Erythroblast (primary cell): ENCODE data around the gene LINGO3.
A peak's percentile ranks its signal among the peaks of the same experiment; 100 is the strongest.

Source experiments
- DNase-seq, 2 experiments: peaks; one replicate each; lab custom pipeline; 2025; lab: John Stamatoyannopoulos, UW
- GATA1 ChIP-seq: IDR thresholded peaks from 2 replicates; pipeline ENCODE4 v1.6.1; 2011; ENCODE audit warnings: low read depth, mild to moderate bottlenecking, control low read depth, low read length, moderate library complexity
- POLR2A ChIP-seq: IDR thresholded peaks from 2 replicates; pipeline ENCODE4 v1.6.1; 2011; ENCODE audit warnings: mild to moderate bottlenecking, low read length

The LINGO3 gene

DNA sequence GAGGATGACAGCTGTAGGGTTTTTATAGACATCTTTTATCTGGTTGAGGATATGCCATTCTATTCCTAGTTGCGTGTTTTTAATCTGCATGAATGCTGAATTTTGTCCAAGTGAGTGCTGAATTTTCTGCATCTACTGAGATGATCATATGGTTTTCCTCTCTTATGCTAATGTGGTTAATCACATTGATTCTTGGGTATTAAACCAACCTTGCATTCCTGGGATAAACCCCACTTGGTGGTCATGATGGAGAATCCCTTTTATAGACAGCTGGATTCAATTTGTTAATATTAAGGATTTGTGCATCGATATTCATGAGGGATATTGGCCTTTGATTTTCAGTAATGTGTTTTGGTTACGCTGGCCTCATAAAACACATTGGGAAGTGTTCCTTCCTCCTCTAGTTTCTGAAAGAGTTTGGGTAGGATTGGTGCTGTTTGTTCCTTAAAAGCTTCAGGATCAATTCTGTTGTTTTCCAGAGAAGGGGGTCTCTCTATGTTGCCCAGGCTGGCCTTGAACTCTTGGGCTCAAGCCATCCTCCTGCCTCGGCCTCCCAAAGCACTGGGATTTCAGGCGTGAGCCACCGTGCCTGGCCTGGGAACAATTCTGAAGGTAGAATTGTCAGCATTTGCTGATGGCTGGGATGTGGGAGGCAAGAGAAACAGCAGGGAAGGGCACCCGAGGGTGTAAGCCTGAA, 7.3 kb upstream of the LINGO3 start:
- no peak for DNase-seq
- TF ChIP-seq GATA1: no peak
- TF ChIP-seq POLR2A: no peak

DNA sequence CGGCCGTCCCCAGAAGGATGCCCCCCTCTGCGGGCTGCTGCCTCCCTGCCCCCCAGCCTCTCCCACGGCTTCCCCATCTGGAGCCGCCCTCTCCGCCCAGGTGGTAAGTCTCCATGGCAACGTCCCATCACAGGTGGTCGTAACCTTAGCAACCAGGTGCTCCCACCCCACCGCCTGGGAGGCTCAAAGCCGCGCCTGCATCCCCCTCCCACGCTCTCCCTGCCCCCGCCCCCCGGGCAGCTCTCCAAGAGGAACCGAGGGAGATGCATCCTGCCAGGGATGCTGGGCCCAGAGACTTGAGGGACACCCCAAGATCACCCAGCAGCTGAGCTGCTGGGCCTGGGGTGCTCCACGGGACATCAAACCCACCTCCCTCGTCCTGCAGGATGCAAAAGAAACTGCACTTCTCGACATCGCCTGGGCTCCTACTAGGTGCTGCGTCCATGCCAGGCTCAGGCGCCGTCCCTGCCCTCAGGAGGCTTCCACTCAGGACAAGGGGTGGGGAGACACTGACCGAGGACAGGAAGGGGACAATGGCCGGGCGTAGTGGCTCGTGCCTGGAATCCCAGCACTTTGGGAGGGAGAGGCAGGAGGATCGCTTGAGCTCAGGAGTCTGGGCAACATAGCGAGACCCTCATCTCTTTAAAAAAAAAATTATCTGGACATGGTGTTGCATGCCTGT, 5.0 kb upstream of the LINGO3 start:
- TF ChIP-seq POLR2A (no peak), GATA1 (no peak)

DNA sequence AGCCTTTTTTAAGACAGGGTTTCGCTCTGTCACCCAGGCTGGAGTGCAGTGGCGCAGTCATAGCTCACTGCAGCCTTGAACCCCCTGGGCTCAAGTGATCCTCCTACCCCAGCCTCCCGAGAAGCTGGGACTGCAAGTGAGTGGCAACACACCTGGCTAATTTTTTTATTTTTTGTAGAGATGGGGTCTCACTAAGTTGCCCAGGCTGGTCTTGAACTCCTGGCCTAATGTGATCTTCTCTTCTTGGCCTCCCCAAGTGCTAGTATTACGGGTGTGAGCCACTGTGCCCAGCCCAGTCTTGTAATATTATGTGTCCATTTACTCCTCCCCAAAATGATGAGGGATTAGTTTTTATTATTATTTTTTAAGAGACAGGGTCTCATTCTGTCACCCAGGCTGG, 3.1 kb upstream of the LINGO3 start:
- DNase-seq: no peak
- TF ChIP-seq GATA1: no peak

More for the DNA sequence above, 5.0 kb upstream of the LINGO3 start:
- DNase-seq: no peak

- TF ChIP-seq POLR2A (no peak), GATA1 (no peak)
- DNase-seq: no peak
Measured at GRCh38 chr19:2309734-2310362, 1.9 kb upstream of the LINGO3 start.

DNA sequence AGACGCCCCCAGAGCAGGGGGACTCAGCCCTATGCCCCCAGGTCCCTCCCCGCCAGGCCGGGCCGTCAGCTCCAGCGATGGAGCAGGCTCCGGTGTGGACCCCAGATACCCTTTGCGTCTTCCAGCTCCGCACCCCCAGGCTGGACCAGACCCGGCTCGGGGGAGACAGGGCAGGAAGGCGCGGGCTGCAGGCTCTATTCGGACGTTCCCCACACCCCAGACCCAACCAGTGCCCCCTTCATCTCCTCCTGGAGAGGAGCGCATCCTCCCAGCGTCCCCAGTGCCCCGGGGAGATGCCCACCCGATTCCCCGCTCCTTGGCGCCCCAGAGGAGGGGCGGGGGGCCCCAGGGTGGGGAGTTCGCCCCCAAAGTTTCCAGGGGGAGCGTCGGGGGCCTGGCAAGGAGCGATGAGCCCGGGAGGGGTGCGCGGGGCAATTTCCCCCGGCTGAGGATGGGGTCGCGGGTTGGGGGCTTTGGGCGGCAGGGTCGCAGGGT, 389 bp downstream of the LINGO3 start:
- DNase-seq: no peak
- TF ChIP-seq GATA1 (no peak), POLR2A (no peak)

- TF ChIP-seq GATA1 (no peak), POLR2A (no peak)
- no peak for DNase-seq
Measured at GRCh38 chr19:2306971-2307370, 983 bp downstream of the LINGO3 start.

DNA sequence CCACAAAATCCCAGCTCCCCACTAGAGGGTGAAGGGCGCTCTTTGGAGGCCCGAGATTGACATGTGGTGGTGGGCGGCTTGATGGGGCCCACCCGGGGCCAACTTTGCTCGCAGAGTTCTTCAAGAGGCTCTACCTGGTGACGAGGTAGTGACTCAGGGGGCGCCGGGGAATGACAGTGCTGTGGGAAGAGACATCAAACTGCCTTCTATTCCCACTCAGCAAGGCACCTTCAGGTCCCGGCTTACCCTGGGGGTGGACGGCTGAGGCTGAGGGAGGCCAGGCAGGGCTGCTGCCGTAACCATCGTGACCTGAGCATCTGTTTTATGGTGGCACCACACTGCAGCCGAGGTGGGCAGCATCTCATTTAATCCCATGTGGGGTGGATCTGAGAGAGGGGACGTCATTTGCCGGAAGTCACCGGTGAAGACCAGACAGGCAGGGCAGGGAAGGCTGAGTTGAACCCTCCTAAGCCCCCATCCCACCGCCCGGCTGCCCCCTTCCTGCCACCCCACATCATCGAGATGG, 1.6 kb downstream of the LINGO3 start:
- TF ChIP-seq GATA1 (no peak), POLR2A (no peak)
- DNase-seq: no peak

DNA sequence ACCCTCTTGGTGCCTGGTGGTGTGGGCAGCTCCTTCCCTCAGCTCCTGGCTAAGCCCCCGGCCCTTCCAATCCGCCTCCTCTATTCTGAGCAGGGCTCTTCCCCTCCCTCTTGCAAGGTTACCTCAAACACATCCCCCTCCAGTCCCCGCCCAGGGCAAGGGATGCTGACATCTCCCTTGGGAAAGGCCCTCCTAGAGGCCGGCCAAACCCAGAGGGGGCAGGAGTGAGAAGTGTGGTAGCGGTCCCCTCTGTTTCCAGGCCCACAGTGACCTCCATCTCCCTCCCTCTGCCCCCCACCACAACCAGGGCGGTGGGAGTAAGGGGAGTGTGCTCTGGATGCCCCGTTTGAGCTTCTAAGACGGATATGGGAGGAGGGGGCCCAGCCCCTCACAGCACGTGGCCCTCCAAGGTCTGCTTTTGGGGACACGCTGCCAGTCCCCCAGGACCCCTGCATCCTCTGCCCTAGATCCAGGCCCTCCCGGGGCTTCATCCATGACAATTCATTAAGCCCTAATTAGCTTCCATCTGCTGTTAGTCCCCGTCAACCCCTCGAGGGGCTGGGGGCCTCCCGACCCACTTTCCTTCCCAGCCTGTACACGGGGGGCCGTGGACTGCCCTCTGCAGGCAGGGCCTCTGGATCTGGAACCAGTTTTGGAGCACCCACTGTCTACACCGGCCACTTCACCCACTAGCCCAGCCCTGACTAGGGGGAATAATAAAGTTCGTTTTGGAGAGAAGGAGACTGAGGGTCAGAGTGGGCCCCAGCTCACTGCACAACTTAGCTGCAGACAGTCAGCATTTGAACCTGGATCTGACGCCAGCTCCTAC, 2.3 kb downstream of the LINGO3 start:
- DNase-seq: no peak
- TF ChIP-seq POLR2A (no peak), GATA1 (no peak)

DNA sequence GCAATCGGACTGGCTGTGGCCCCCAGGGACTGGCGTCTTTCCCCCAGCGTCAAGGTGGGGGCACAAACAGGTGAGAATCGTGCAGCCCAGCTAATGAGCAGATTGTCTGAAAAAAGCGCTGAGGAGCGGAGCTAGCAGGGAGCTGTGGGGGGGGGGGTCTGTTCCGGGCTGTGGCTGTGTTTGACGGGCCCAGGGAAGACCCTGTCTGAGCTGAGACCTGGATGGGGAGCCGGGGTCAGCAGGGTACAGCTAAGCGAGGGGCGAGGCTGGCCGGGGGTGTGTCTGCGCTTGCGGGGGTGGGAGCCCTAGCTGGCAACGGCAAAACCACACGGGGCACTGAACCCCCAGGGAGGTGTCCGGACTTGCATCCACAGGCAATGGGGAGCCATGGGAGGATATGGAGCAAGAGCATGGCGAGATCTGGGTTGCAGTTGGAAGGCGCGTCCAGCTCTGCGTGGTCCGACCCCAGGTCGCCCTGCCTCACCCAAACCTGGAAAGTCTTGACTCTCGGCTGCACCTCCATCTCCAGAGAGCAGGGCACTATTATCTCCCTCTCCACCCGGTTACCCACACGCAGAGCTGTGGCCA, 4.6 kb downstream of the LINGO3 start:
- no peak for DNase-seq

DNA sequence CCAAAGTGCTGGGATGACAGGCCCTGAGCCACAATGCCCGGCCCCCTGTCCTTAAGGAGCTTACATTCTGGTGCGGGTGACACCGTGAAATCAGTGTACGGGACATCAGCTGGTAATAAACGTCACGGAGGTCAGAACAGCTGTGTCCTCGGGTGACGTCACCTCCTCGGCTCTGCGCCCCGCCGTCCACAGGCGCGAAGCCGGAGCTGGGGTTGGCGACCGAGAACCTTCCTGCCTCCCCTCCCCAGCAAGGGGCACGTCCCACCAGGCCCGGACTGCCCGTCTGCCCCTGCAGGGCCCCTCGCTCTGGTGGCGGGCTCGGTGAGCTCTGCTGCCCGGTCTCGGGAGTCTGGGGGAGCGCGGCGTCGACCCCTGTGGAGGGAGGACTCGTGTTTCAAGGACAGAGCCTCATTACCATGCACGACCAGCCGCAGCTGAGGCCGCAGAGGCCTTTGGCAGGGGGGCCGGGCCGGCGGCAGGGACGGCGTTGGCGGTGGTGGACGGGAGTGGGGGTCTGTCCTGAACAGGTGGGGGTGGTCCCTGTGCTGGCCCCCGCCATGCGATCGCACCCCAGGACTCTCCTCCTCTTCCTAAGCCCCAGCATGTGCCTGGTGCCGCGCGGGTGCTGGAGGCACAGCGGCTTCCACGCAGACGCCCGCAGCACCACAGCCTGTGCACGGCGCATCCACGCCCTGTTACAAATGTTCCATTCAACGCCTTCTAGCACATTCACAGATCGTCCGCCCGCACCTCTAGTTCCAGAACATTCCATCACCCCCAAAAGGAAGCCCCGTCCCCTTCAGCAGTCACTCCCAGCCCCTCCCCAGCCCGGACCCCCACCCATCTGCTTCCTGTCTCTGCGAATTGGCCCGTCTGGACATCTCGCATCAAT, 5.4 kb downstream of the LINGO3 start:
- peak in 1 of 2 experiments; percentile 31 for DNase-seq
- TF ChIP-seq POLR2A (no peak), GATA1 (no peak)

More for the DNA sequence above, 4.6 kb downstream of the LINGO3 start:
- TF ChIP-seq POLR2A (no peak), GATA1 (no peak)

- DNase-seq: no peak
- no peak for TF ChIP-seq GATA1
- no peak for TF ChIP-seq POLR2A
Measured at GRCh38 chr19:2300533-2300932, 7.4 kb downstream of the LINGO3 start.

DNA sequence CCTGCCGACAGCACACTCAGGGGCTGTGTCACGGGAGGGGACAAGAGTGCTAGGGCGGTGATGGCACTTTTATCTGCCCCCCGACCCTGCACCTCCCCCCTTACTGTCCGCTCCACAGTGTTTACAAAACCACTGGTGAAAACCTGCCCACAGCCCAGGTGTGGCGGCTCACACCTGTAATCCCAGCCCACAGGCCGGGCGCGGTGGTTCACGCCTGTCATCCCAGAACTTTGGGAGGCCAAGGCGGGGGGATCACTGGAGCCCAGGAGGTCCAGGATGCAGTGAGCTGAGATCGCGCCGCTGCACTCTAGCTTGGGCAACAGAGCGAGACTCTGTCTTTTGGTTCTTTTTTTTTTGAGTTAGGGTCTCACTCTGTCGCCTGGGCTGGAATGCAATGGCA, 11.8 kb downstream of the LINGO3 start:
- TF ChIP-seq GATA1: no peak
- no peak for DNase-seq

DNA sequence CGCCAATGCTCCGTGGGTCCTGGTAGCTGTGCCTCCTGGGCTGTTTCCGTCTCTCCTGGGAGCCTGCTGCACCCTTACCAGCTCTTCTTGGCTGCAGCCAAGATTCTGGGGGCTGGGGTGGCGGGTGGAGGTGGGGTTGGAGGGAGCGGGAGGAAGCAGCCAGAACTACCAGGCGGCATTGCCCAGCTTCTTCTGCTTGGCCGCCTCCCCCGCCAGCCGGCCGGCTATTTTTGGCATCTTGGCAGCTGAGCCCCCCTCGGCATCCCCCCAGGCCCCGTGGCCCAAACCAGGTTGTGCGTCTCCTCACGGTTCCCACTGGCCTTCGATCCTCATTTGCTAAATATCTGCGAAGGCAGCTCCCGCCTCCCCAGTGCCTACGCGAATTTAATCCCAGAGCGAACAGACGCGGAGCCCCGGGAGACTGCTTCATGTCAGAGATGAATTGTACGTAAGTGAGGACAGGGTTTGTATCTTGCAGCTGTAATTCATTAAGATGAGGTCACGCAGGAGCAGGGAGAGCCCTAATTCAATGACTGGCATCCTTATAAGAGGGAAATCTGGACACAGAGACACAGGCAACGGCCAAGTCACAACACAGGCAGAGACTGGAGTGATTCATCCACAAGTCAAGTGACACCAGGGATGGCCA, 13.1 kb downstream of the LINGO3 start:
- DNase-seq: no peak

More for the DNA sequence above, 13.1 kb downstream of the LINGO3 start:
- TF ChIP-seq POLR2A (no peak), GATA1 (no peak)
